ENCODE measurements around the gene FZD4. TPM values are rescaled to one million over a fixed set of nuclear protein-coding genes. Genes with fewer than 3 reads are reported as not detected.

Gene FZD4
- total and polyA plus RNA-seq, 3 donors from 2014 or later = 14.8 to 31.9 (median 31.2) TPM

- peaks cover 4% of the 10 kb centered on the region for H3K4me1 ChIP-seq
These were observed 40.2 kb downstream of the FZD4 start for GRCh38 chr11:86914865-86915519.

DNA sequence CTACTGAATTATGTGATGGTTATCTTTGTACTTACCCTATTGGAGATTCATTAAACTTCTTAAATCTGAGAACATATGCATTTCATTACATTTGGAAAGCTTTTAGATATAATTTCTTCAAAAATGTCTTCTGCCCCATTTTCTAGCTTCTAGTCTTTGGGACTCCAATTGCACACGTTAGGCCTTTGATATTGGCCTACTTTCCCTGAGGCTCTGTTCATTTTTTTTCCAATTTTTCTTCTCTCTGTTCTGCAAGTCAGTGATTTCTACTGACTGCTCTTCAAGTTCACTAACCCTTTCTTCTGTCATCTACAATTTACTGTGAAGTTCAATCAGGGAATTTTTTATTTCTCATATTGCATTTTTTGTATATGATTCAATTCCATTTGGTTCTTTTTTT, 43.0 kb downstream of the FZD4 start:
- Histone ChIP-seq H3K4me1 (peaks cover 4% of the 10 kb centered on the region), H3K36me3 (ENCODE audit: low read depth, missing control alignments) (no peaks in the 10 kb centered on the region), H3K9me3 (no peaks in the 10 kb centered on the region), H3K27ac (no peak overlapping the region), H3K4me3 (no peak overlapping the region), H3K27me3 (no peaks in the 10 kb centered on the region)
- intact Hi-C loops (cut with DNase I; ENCODE audit: low total_unique reads) = no loop called here
- WGBS, 2 donors = 0 to 50% methylated on average over 1 of the region's 1 CpG
- no peak for DNase-seq
- TF ChIP-seq, protein P1, sequence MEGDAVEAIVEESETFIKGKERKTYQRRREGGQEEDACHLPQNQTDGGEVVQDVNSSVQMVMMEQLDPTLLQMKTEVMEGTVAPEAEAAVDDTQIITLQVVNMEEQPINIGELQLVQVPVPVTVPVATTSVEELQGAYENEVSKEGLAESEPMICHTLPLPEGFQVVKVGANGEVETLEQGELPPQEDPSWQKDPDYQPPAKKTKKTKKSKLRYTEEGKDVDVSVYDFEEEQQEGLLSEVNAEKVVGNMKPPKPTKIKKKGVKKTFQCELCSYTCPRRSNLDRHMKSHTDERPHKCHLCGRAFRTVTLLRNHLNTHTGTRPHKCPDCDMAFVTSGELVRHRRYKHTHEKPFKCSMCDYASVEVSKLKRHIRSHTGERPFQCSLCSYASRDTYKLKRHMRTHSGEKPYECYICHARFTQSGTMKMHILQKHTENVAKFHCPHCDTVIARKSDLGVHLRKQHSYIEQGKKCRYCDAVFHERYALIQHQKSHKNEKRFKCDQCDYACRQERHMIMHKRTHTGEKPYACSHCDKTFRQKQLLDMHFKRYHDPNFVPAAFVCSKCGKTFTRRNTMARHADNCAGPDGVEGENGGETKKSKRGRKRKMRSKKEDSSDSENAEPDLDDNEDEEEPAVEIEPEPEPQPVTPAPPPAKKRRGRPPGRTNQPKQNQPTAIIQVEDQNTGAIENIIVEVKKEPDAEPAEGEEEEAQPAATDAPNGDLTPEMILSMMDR (IDR thresholded peaks at IDR 0.05) = no peak
- no peak for TF ChIP-seq POLR2A (IDR thresholded peaks at IDR 0.05)

More at GRCh38 chr11:86914865-86915519, 40.2 kb downstream of the FZD4 start:
- WGBS, 2 donors = 79 to 83% methylated on average over 6 of the region's 6 CpGs
- intact Hi-C loops (cut with DNase I; ENCODE audit: low total_unique reads) = no loop called here
- Histone ChIP-seq H3K27me3 (no peaks in the 10 kb centered on the region), H3K4me3 (no peak overlapping the region), H3K27ac (no peak overlapping the region), H3K9me3 (no peaks in the 10 kb centered on the region), H3K36me3 (ENCODE audit: low read depth, missing control alignments) (no peaks in the 10 kb centered on the region)
- no peak for TF ChIP-seq POLR2A (IDR thresholded peaks at IDR 0.05)
- TF ChIP-seq, protein P1 (IDR thresholded peaks at IDR 0.05) = no peak
- DNase-seq = no peak

DNA sequence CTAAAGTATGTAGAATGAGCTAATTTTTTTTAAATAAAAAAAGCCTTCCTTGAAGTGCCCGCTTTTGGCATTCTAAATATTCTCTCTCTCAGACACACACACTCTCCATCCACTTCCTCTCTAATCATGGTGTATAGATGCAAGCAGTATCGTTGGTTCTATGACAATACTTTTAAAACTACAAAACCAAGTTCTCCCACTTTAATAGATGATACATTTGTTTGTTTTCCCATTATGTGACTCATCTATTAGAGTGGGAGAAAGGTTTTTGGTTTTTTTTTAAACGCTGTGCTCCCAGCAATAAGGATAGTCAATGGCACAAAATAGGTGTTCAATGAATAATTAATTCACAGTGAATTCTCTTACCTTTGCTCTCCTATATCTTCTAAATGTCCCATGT, 44.6 kb downstream of the FZD4 start:
- Histone ChIP-seq H3K4me3 (no peak overlapping the region), H3K27ac (no peak overlapping the region), H3K36me3 (ENCODE audit: low read depth, missing control alignments) (no peaks in the 10 kb centered on the region), H3K9me3 (no peaks in the 10 kb centered on the region), H3K4me1 (no peaks in the 10 kb centered on the region), H3K27me3 (no peaks in the 10 kb centered on the region)
- intact Hi-C loops (cut with DNase I; ENCODE audit: low total_unique reads) = no loop called here
- 85 to 91% methylated on average over 3 of the region's 3 CpGs for WGBS, 2 donors
- no peak for TF ChIP-seq POLR2A (IDR thresholded peaks at IDR 0.05)
- TF ChIP-seq, protein P1 (IDR thresholded peaks at IDR 0.05) = no peak
- DNase-seq = no peak

DNA sequence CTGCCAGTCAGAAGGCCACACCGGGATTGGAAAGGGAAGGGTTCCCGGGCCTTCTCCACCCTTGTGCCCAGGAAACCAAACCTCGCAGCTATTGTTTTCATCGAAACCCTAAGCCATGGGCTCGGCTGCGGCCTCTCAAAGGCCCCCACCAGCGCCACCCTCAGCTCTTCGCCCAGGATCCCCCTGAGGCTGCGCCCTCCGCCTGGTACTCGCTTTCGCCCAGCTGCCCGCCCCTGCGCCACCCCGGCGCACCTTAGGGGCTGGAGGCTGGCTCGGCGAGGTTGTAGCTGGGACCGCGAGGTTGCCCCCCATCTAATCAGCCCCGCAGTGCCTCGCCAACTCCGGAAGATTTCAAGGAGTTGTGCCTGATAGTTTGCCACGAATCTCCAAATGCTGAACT, 49.0 kb downstream of the FZD4 start:
- 65 to 75% methylated on average over 21 to 24 of the region's 24 CpGs for WGBS, 2 donors
- no peaks in the 10 kb centered on the region for H3K4me1 ChIP-seq
- DNase-seq = no peak
- H3K27me3 ChIP-seq = no peaks in the 10 kb centered on the region
- no peak overlapping the region for H3K27ac ChIP-seq
- no peaks in the 10 kb centered on the region for H3K9me3 ChIP-seq
- H3K4me3 ChIP-seq = no peak overlapping the region
- intact Hi-C loops (cut with DNase I; ENCODE audit: low total_unique reads) = no loop called here
- H3K36me3 ChIP-seq (ENCODE audit: low read depth, missing control alignments) = no peaks in the 10 kb centered on the region
- TF ChIP-seq, protein P1 (IDR thresholded peaks at IDR 0.05) = no peak
- TF ChIP-seq POLR2A (IDR thresholded peaks at IDR 0.05) = no peak

- WGBS, 2 donors = 97 to 98% methylated on average over 3 of the region's 3 CpGs
These were observed 49.9 kb downstream of the FZD4 start for GRCh38 chr11:86905252-86905651.

More at GRCh38 chr11:86905252-86905651, 49.9 kb downstream of the FZD4 start:
- no peak for DNase-seq
- H3K4me1 ChIP-seq = no peaks in the 10 kb centered on the region
- TF ChIP-seq POLR2A (IDR thresholded peaks at IDR 0.05) = no peak
- TF ChIP-seq, protein P1 (IDR thresholded peaks at IDR 0.05) = no peak
- H3K27me3 ChIP-seq = no peaks in the 10 kb centered on the region
- intact Hi-C loops (cut with DNase I; ENCODE audit: low total_unique reads) = no loop called here
- no peak overlapping the region for H3K4me3 ChIP-seq
- no peaks in the 10 kb centered on the region for H3K9me3 ChIP-seq
- no peak overlapping the region for H3K27ac ChIP-seq
- no peaks in the 10 kb centered on the region for H3K36me3 ChIP-seq (ENCODE audit: low read depth, missing control alignments)

All from testis (tissue), 3 donors.